GM20000 (cell line): ENCODE data around the gene IQGAP3.

Source experiments
- DNase-seq: peaks from one replicate; pipeline ENCODE4 v3.0.0; 2012; ENCODE audit warnings: low spot score
- CTCF ChIP-seq: IDR thresholded peaks from 2 replicates; pipeline ENCODE4 v1.5.1; 2012; ENCODE audit warnings: mild to moderate bottlenecking, control low read depth; ENCODE audit errors: extremely low read depth, missing control alignments

The IQGAP3 gene

GRCh38 chr1:156598731-156599432, 26.5 kb upstream of the IQGAP3 start:
- TF ChIP-seq CTCF, result no peak
- DNase-seq, result no peak

GRCh38 chr1:156598125-156598524, 25.8 kb upstream of the IQGAP3 start:
- no peak for DNase-seq
- TF ChIP-seq CTCF, result no peak

GRCh38 chr1:156596426-156596825, 24.1 kb upstream of the IQGAP3 start:
- DNase-seq, result no peak
- no peak for TF ChIP-seq CTCF

DNA sequence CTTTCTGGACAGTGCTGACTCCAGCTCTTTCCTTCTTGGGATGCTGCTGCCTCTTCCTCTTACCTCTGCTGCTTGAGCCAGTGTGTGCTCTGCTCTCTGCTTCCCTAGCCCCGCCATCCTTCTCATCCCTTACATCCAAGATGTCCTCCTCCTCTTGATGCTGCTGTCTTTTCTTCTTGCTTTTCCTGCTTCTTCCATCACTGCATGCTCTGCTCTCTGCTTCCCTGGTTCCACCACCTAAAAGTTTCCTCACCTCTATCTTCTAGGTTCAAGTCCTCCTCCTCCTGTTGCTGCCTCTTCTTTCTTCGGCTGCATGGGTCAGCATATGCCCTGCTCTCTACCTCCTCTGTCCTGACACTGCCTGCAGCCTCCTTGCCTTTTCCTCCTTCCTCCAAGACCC, 22.7 kb upstream of the IQGAP3 start:
- TF ChIP-seq CTCF, result no peak
- DNase-seq, result no peak

DNA sequence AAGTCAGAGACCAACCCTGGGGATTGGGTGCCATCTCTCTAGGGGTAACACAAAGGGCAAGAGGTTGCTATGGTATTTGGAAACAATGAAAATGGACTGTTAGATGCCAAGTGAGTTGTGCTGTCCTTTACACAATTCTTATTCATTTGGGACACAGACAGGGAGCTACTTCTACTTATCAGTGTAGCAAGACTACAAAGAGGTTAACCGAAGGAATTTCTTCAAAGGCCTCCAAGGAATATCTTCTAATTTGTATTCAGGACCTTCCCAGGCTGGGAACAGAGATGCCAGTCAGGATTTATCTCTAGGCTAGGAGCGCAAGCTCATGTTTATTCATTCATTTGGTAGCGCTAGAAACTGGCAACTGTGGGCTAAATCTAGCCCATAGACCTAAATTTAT, 21.8 kb upstream of the IQGAP3 start:
- TF ChIP-seq CTCF, result no peak
- no peak for DNase-seq

- DNase-seq, result no peak
- no peak for TF ChIP-seq CTCF
These were observed 21.3 kb upstream of the IQGAP3 start for GRCh38 chr1:156593661-156593989.

GRCh38 chr1:156592910-156593660, 20.7 kb upstream of the IQGAP3 start:
- DNase-seq, result no peak
- TF ChIP-seq CTCF, result no peak
